Hematopoietic multipotent progenitor cell treated with erythropoietin and hydrocortisone succinate and interleukin-3 and kit ligand, for 15 days (in vitro differentiated cells): Measurements from ENCODE around the gene PPP3R1.
"Not testable (repeated sequence)": the region's sequence is repeated elsewhere in the genome, so short reads cannot be mapped to it uniquely, and the experiment has no call there.

ENCODE experiments used
- DNase-seq: peaks from one replicate; pipeline ENCODE4 v3.0.0-alpha.2; 2015; ENCODE audit warnings: low spot score

PPP3R1 gene

GRCh38 chr2:68188831-68189230 is 63.5 kb downstream of the PPP3R1 start:
- no peak for DNase-seq

GRCh38 chr2:68187329-68187728 is 65.0 kb downstream of the PPP3R1 start:
- DNase-seq = no peak

GRCh38 chr2:68185541-68186164 is 66.7 kb downstream of the PPP3R1 start:
- DNase-seq = peak; percentile 81

- DNase-seq = no peak
Measured at GRCh38 chr2:68182902-68183301, 69.4 kb downstream of the PPP3R1 start.

- no peak for DNase-seq
Measured at GRCh38 chr2:68178954-68179627, 73.2 kb downstream of the PPP3R1 start.

- DNase-seq = no peak
Measured at GRCh38 chr2:68178432-68178831, 73.9 kb downstream of the PPP3R1 start.

- DNase-seq = no peak
Measured at GRCh38 chr2:68177541-68177940, 74.8 kb downstream of the PPP3R1 start.

- DNase-seq = no peak
Measured at GRCh38 chr2:68176657-68177056, 75.7 kb downstream of the PPP3R1 start.

GRCh38 chr2:68175210-68175609 is 77.1 kb downstream of the PPP3R1 start:
- DNase-seq = not testable (repeated sequence)

- no peak for DNase-seq
Measured at GRCh38 chr2:68172990-68173700, 79.2 kb downstream of the PPP3R1 start.

GRCh38 chr2:68172521-68172920 is 79.8 kb downstream of the PPP3R1 start:
- DNase-seq = no peak

GRCh38 chr2:68171684-68172083 is 80.6 kb downstream of the PPP3R1 start:
- DNase-seq = no peak

GRCh38 chr2:68171146-68171545 is 81.2 kb downstream of the PPP3R1 start:
- no peak for DNase-seq

- DNase-seq = no peak
Measured at GRCh38 chr2:68169308-68169707, 83.0 kb downstream of the PPP3R1 start.

- DNase-seq = no peak
Measured at GRCh38 chr2:68167186-68167585, 85.1 kb downstream of the PPP3R1 start.

- no peak for DNase-seq
Measured at GRCh38 chr2:68163641-68164040, 88.7 kb downstream of the PPP3R1 start.

GRCh38 chr2:68158134-68158447 is 94.2 kb downstream of the PPP3R1 start:
- DNase-seq = no peak

- DNase-seq = peak; percentile 97
Measured at GRCh38 chr2:68157402-68158133, 94.8 kb downstream of the PPP3R1 start, which contains the start of gene PNO1. Gene PNO1, plus strand, starts transcription at chr2:68157888. Its CDS starts 47 bp downstream, at chr2:68157935.

- no peak for DNase-seq
Measured at GRCh38 chr2:68157002-68157401, 95.3 kb downstream of the PPP3R1 start.

GRCh38 chr2:68156419-68156818 is 95.9 kb downstream of the PPP3R1 start:
- DNase-seq = no peak

- no peak for DNase-seq
Measured at GRCh38 chr2:68155618-68156017, 96.7 kb downstream of the PPP3R1 start.

GRCh38 chr2:68152681-68153347 is 99.5 kb downstream of the PPP3R1 start:
- no peak for DNase-seq
